Measurements from ENCODE around the gene SLC35F5.
"Not testable (repeated sequence)": the region's sequence is repeated elsewhere in the genome, so short reads cannot be mapped to it uniquely, and the experiment has no call there.

Gene SLC35F5

GRCh38 chr2:113694438-113694837 lies 62.0 kb downstream of the SLC35F5 start:
- no peak for DNase-seq

- no peak for DNase-seq
These were observed 63.6 kb downstream of the SLC35F5 start for GRCh38 chr2:113692698-113693428.

GRCh38 chr2:113690871-113691270 lies 65.6 kb downstream of the SLC35F5 start:
- DNase-seq, result not testable (repeated sequence)

GRCh38 chr2:113686537-113686936 lies 69.9 kb downstream of the SLC35F5 start:
- DNase-seq, result no peak

- DNase-seq, result no peak
These were observed 71.0 kb downstream of the SLC35F5 start for GRCh38 chr2:113685471-113685870.

GRCh38 chr2:113679457-113679856 lies 77.0 kb downstream of the SLC35F5 start:
- no peak for DNase-seq

GRCh38 chr2:113677330-113677729 lies 79.1 kb downstream of the SLC35F5 start:
- DNase-seq, result no peak

- DNase-seq, result no peak
These were observed 79.7 kb downstream of the SLC35F5 start for GRCh38 chr2:113676623-113677266.

GRCh38 chr2:113675875-113676274 lies 80.6 kb downstream of the SLC35F5 start:
- DNase-seq, result no peak

GRCh38 chr2:113672326-113672932 lies 84.0 kb downstream of the SLC35F5 start:
- DNase-seq, result no peak

GRCh38 chr2:113669013-113669412 lies 87.4 kb downstream of the SLC35F5 start:
- DNase-seq, result not testable (repeated sequence)

- not testable (repeated sequence) for DNase-seq
These were observed 91.5 kb downstream of the SLC35F5 start for GRCh38 chr2:113664761-113665533.

GRCh38 chr2:113663285-113664060 lies 93.0 kb downstream of the SLC35F5 start:
- DNase-seq, result not testable (repeated sequence)

Data from activated gamma-delta T cell (primary cell).